ENCODE data around the gene LCP1. TPM values are rescaled to one million over a fixed set of nuclear protein-coding genes. Genes with fewer than 3 reads are reported as not detected.
"Not testable (repeated sequence)": the region's sequence is repeated elsewhere in the genome, so short reads cannot be mapped to it uniquely, and the experiment has no call there.

Gene LCP1, protein sequence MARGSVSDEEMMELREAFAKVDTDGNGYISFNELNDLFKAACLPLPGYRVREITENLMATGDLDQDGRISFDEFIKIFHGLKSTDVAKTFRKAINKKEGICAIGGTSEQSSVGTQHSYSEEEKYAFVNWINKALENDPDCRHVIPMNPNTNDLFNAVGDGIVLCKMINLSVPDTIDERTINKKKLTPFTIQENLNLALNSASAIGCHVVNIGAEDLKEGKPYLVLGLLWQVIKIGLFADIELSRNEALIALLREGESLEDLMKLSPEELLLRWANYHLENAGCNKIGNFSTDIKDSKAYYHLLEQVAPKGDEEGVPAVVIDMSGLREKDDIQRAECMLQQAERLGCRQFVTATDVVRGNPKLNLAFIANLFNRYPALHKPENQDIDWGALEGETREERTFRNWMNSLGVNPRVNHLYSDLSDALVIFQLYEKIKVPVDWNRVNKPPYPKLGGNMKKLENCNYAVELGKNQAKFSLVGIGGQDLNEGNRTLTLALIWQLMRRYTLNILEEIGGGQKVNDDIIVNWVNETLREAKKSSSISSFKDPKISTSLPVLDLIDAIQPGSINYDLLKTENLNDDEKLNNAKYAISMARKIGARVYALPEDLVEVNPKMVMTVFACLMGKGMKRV
- total RNA-seq, result 0.40 and 5.4 TPM in 2 replicates

DNA sequence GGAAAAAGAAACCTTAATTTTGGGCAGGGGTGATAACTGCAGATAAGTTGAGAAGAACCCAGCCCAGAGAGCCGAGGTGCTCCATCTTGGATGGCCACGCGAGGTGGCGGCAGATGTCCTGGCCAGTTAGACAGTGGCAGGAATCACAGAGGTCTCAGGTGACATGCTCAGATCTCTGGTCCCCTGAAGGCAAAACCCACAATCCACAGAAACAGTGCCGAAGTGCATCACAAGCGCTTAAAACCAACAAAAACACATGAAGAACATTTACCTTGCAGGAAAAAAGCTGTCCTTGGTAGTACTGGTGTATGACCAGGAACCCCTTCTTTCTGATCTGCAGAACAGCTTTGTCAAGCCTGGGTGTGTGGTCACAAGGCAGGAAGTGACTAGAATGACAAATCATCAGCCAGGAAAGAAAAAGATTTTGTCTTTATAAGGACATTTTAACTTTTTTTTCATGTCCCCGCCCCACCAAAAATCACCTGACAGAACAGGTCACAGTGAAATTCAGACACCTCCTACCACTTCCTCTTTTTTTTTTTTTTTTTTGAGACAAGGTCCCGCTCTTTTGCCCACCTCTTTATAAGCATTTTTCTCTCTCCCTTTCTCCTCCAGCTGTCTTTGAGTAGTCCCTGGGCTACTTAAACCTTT is at the start of gene LCP1:
Gene LCP1 (minus strand): TSS at position 338 of the 651 bp plus-strand sequence. CDS start 22,515 bp downstream, outside the sequence.
- DNase-seq (ENCODE audit: low read depth), result peak; percentile 9

DNA sequence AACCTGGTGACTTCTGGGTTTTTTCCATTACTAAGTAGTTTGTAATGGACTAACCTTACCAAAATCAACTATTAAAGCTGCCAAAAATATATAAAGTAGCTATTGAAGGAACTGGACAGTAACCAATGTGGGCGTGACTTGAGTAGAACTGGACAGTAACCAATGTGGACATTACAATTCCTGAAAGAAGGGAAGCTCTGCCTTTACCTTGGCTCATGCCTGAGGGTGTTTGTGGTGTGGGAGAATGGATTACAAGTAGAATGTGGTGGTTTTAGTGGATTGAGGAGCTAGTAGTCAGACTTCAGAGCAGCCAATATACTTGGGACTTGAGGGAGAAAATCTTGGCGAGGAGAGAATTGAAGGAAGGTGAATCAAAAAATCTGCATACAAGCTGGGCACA is 47.3 kb upstream of the LCP1 start:
- DNase-seq (ENCODE audit: low read depth), result no peak

DNA sequence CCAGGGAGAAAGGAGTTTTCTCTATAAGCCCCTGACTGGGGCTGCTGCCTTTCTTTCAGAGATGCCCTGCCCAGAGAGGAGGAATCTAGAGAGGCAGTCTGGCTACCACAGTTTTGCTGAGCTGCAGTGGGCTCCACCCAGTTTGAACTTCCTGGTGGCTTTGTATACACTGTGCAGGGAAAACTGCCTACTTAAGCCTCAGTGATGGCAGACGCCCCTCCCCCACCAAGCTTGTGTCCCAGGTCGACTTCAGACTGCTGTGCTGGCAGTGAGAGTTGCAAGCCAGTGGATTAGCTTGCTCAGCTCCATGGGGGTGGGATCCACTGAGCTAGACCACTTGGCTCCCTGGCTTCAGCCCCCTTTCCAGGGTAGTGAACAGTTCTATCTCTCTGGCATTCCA is 38.3 kb upstream of the LCP1 start:
- DNase-seq (ENCODE audit: low read depth), result not testable (repeated sequence)

DNA sequence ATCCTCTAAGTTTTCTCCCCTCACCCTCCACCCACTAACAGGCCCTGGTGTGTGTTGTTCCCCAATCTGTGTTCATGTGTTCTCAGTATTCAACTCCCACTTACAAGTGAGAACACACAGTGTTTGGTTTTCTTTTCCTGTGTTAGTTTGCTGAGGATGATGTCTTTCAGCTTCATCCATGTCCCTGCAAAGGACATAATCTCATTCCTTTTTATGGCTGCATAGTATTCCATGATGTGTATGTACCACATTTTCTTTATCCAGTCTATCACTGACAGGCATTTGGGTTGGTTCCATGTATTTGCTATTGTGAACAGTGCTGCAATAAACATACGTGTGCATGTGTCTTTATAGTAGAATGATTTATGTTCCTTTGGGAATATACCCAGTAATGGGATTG is 32.8 kb upstream of the LCP1 start:
- DNase-seq (ENCODE audit: low read depth), result not testable (repeated sequence)

DNA sequence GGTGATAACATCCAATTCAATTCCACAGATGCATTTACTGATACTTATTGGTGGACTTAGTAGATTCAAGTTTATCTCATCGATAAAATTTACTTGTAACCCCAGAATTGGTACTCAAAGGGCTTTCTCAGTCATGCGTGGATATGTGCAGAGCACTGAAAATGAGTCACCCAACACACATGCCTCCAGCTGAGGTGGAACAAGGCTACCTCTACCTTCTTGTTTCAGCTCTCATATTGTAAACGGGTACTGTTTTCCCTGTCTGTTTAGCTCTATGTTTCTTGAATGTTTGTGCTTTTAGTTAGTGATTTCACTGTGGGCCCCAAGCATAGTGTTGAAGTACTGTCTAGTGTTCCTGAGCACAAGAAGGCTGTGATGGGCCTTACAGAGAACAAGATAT is 31.3 kb upstream of the LCP1 start:
- peak; percentile 70 for DNase-seq (ENCODE audit: low read depth)

DNA sequence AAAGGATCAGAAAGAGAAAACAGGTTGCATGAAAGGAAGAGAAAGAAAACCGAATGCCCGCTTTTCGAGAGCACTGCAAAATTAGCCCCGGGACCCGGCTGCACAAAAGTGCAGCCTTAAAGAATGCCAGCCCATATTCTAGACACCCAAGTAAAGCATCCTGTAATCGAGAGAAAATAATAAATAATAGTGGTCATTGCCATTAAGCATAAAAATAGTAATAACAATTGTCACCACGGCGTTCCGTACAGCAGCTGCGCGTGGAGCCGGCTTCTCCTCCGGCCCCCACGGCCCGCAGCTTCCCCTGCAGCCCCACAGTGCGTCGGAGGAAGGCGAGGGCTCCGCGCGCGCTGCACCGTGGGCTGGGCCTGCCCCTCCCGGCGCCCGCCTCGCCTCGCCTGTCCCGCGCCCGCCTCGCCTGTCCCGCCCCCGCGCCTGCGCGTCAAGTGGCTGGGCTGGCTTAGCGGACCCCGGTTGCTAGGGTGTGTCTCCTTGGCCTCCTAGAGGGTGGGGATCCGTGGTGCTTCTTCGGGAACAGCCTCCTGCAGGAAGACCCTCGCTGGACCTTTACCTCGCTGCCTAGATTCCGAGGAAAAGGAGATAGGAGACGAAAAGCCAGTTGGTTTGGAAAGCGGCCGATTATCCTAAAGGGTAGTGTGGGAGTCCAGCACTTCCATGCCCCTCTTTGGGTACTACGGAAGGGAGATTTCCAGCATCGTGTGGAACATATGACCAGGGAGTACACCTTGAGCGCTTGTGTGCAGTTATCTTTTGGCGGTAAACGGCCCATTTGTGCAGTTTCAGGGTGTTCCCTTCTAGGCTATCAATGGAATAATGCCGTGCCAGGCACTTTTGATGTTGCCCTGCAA is 29.7 kb upstream of the LCP1 start, which contains the start of gene LRRC63:
Gene LRRC63 (plus strand): TSS at position 446 of the 869 bp plus-strand sequence. CDS start 1,107 bp downstream, outside the sequence.
- DNase-seq (ENCODE audit: low read depth), result no peak

DNA sequence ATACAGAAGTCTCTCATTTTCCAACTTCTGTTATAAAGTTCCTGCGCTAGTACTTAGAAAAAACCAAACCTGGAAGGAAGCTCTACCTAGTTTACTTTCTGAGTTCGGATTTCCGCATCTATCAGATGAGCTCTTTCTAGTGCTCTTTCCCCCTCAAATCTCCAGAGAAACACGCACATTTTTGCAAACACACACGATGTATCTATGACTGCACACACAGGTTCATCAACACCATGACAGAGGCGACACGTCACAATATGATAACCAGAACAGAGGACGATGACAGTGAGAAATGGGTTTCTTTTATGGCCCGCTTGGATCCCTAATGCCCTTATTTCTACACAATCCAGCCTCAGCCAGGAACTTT is 29.1 kb upstream of the LCP1 start:
- DNase-seq (ENCODE audit: low read depth), result no peak

DNA sequence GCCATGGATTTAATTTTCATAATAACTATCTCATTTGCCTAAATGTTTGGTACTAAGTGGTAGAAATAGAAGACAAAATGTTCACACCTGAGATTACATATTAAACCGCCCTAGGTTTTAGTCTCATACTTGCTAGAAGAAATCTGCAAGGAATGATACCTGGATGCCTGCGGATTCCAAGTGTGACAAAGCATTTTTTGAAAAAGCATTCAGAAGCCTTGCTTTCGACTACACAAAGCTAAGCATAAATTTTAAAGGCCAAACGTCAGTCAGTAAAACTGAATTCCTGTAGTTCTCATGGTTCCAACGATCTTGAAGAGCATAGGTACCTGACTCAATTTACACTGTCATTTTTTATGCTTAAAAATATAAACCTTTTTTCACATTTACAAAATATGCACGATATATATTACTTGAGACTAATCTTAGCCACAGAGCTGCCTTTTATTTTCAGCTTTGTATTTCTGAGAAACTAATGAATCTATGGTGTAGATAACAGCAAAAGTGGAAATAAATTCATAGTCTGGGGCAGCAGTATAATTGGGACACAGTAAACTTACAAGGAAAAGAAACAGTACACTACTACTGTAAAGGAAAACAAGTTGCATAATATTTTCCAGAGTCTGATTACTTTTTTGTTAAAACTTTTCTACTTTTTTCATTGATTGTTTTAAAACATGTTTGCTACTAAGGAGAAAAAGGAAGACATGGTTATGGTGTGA is 28.5 kb upstream of the LCP1 start:
- no peak for DNase-seq (ENCODE audit: low read depth)

DNA sequence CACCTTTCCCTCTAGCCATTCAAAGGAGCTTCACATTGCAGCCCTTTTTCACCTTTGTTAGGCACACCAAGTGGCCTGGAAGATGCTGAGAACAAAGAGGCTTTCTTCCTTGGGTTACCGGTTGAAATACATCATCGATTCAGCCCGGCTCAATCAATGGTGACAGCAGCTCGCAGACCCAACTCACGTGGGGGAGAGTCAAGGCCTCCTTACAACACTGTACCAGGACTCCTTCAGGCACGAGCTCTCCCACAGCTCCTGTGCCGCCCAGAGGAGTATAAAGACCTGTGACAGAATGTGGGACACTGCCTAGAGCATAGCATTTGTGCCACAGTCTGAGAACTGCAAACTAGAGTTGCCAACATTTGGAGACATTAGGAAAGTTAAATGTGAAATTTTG is 25.9 kb upstream of the LCP1 start:
- no peak for DNase-seq (ENCODE audit: low read depth)

DNA sequence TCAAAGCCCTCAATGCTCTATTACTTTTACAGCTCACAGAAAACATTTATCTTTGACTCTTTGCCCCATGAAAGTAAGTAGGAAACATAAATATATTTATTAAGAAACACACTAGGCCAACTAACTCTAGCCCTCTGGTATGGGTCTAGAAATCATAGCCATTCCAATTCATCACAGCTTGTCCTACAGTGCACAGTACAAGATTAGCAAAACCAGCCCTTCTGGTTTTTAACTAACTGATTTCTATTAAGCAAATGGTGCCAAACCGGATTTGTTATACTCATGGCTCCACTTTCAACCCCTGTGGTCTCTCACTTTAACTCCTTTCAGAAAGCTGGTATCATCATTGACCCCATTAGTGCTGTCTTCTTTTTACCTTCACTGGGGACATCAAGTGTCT is 24.2 kb upstream of the LCP1 start:
- no peak for DNase-seq (ENCODE audit: low read depth)

DNA sequence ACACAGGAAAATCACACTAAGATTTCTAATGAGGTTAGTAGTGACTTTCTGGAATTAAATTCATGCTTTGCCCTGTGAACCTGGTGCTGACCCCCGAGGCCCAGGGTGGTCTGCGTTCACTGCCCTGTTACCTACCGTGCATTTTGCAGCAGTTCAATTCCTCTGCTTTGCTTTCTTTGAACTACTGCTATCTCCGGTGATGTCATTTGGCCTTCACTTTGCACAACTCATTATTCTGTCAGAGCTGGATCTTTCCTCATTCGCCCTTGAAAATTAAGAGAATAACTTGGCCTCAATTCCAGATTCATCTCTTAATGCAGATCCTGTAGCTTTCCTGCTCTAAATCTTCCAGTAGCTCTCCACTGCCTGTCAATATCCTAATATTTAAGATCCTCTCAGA is 21.0 kb upstream of the LCP1 start:
- no peak for DNase-seq (ENCODE audit: low read depth)

DNA sequence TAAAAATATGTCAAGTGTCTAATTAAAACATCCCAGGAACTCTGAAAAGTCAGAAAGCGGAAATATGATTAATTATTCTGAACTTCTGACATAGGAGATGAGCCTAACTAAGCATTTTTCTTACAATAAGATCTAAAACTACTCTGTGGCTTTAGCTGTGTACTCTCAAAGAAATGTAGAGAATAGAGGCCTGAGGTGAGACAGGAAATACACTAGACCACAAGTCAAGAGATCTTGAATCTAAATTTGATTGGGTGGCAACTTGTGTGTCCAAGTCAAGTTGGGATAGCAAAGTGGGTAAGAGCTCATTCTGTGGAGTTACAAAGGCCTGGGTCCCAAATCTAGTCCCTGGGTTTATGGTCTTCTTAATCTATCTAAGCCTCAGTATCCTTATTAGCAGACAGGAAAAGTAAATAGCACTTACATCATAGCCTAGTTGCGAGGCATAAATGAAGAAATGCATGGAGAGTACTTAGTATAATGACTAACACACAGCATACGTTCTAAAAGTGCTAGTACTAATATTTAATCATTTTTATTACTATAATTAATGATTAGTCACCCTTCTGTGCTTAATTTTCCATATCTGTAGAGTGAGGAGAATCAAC is 20.3 kb upstream of the LCP1 start:
- DNase-seq (ENCODE audit: low read depth), result no peak

DNA sequence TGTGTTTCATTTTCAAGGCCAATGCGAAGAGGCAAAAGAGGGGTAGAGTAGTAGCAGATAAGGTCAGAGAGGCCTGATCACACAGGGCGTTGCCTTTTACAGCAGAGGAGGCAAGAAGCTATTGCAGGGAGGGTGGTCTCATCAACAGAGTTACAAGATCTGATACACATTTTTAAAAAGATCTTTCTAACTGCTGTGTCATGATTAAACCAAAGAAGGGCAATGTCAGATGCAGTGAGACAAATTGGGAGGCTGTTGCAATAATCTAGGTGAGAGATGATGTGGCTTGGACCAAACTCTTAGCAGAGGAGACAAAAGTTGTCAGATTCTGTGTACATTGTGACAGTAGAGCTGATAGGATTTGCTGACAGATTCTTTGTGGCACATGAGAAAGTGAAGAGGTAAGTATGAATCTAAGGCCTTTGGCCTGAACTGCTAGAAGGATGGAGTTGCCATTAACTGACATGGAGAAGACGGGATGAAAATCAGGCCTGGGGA is 16.8 kb upstream of the LCP1 start:
- DNase-seq (ENCODE audit: low read depth), result no peak

DNA sequence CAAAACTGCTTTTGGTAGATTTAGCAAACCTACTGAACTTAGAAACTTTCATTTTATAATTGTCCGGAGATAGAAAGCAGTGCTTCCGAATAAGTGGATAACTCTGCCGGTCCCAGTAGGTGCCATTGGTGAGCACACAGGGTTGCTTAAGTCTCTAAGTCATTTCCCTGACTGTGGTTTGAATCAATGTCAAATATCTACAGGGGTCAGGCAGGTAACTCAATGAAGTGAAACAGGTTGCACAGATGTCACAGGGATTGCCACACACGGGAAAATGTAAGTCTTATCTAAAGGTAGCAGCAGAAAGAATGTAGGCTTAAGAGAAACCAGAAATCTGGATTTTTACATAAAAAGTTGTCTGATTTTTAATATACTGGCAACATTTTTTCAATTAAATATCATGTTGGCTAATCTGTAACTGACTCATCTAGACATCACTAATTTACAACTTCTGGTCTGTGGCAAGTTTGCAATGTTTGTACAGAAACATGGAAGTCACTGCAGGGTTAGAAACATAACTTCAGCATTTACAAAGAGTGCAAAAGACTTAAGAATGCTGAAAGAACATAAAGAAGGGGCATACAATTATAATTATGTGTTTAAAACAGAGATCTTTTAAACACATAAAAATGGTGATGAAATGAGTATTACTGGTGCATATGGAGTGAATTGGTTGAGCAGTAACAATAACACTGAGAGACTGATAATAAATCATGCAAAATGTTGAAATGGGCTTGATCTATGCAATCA is 15.5 kb upstream of the LCP1 start:
- peak; percentile 76 for DNase-seq (ENCODE audit: low read depth)

DNA sequence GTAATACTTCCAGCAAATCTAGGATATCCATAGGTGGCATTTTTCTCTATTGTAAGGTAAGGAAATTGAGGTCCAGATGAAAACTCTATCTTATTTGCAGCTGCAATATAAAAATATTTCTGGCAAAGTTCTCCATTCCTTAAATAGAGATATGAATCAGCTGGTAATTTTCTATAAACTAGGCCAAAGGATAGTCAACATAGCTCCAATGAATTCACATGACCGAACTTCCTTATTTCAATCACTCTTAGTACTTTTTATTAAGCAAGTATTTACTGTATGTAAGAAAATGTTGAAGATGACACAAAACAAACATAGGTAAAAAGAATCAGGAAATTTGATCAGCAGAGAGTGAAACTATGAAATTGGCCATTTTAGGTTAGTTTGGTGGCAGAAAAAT is 13.0 kb upstream of the LCP1 start:
- DNase-seq (ENCODE audit: low read depth), result no peak

DNA sequence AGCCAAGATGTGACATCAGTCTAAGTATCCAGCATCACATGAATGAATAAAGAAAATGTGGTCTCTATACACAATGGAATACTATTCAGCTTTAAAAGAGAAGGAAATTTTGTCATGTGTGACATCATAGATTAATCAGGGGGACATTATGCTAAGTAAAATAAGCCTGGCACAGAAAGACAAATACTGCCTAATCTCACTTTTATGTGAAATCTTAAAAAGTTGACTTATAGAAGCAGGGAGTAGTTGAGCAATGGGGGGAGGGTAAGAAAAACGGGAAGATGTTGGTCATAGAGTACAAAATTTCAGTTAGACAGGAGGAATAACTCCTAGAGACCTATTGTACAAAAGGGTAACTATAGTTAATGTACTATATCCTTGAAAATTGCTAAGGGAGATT is 10.4 kb upstream of the LCP1 start:
- no peak for DNase-seq (ENCODE audit: low read depth)

DNA sequence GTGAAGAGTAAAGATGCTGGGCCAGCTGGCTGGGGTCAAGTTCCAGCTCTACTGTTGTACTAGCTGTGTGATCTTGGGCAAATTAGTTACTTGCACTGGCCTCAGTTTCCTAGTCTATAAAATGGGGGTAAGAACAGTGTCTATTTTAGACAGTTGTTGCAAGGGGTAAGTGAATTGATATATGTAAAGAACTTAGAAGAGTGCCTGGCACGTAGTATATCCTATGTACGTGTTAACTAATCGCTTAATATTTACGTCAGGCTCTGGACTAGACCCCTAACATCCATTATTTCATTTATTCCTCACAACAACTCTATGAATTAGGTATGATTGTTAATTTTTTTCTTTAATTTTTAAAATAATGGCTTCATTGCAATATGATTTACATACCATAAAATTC is 3.7 kb upstream of the LCP1 start:
- no peak for DNase-seq (ENCODE audit: low read depth)

DNA sequence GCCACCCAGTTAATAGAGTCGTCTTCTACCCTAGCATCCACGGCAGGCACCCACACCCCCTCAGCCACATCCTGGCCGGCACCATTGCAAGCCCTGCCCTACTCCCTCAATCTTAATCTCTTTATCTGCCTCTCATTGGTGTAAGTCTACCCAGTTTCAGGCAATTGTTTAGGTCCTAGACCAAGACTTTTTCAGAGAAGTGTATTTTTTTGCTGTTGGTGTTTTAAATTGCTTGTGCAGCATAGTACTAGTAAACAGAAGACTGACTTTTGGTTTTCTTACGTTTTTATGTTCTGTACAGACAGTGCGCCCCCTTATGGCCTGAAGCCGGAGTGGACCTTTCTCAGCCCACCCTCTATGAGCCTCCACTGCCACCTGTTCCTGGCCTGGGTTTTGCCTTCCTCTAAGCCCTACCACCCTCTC is 2.3 kb upstream of the LCP1 start:
- DNase-seq (ENCODE audit: low read depth), result no peak

DNA sequence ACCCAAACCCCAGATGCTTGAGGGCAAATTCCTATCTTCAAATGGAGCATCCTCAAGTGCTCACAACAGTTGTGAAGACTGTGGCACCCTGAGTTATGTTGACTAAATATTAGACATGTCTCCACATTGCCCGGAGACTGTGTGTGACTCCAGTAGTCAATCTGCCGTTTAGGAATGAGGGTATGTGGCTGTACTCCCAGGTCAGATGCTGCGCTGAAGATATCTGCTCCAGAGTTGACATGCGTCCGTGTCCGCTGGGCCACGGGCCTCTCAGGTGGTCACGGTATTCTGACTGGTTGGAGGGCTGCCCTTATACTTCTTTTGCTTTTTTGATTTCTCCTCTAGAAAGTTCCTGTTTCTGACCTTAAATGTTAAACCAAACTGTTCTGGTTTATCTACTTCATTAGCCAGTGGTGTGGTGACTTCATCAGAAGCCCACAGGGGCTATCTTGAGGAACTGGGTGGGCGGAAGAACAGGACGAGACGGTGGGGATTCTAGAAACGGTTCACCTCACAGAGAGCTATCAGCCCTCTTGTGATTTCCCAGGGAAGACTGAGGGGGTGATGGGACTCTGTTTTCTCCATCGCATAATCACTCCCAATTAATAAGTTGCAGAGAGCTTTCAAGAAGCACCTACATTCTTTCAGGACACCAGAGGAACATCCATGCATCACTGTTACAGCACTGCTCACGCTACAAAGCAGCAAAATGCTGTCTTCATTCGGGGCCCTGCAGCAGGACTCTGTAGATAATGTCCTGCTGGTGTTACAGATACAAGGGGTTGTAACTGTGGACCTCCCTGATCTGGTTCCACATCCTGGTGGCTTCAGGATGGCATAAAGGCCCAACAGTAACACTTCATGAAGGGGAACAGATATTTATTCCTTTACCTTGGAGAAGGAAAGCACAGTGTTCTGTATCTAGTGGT is 1.3 kb upstream of the LCP1 start:
- no peak for DNase-seq (ENCODE audit: low read depth)

Data from renal cortical epithelial cell (primary cell).